A673 (cell line): ENCODE measurements around the gene EYS.

Experiments
- EZH2 ChIP-seq: fragments of 200-600 bp; sonication (generic); IDR thresholded peaks from 2 replicates; pipeline ENCODE4 v1.6.1; 2017; ENCODE audit warnings: borderline replicate concordance, low read depth, mild to moderate bottlenecking, mixed read lengths, antibody characterized with exemption, low read length; ENCODE audit not compliant: poor library complexity, severe bottlenecking
- TF ChIP-seq, protein P1 (sequence below): fragments of 300-800, 200-600 bp; sonication (generic); conservative IDR thresholded peaks from 2 replicates; pipeline ENCODE4 v1.5.1; 2017; ENCODE audit warnings: low read depth, mild to moderate bottlenecking, antibody characterized with exemption, low read length, moderate library complexity, mixed read lengths

DNA sequence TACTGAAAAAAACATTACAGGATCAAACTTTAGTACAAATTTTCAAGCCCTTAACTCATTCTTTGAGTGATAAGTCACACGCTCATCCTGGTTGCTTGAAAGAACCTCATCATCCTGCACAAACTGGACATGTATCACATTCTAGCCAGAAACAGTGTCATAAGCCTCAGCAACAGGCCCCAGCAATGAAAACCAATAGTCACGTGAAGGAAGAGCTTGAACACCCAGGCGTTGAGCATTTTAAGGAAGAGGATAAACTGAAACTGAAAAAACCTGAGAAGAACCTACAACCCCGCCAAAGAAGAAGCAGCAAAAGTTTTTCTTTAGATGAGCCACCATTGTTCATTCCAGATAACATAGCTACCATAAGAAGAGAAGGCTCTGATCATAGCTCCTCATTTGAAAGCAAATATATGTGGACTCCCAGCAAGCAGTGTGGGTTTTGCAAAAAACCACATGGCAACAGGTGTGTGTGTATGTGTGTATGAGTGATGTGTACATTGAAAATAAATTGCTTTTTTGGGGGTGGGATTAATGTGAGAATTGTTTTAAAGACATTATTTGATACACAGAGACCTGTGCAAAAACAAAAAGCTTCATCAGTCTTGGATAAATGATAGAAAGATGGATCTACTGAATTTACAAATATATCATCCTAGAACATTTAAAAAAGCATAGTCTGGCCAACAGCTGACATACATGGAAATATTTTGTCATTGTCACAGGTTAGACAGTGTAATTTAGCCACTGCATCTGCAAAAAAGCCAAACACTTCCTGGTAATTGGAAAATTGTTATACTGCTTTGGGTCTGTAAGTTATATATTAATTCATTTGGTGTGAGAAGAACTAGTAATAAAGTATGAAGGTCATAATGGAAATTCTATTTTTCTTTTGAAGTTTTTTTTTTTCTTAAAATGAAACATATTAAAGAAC, 2021.3 kb downstream of the EYS start:
- TF ChIP-seq, protein P1, sequence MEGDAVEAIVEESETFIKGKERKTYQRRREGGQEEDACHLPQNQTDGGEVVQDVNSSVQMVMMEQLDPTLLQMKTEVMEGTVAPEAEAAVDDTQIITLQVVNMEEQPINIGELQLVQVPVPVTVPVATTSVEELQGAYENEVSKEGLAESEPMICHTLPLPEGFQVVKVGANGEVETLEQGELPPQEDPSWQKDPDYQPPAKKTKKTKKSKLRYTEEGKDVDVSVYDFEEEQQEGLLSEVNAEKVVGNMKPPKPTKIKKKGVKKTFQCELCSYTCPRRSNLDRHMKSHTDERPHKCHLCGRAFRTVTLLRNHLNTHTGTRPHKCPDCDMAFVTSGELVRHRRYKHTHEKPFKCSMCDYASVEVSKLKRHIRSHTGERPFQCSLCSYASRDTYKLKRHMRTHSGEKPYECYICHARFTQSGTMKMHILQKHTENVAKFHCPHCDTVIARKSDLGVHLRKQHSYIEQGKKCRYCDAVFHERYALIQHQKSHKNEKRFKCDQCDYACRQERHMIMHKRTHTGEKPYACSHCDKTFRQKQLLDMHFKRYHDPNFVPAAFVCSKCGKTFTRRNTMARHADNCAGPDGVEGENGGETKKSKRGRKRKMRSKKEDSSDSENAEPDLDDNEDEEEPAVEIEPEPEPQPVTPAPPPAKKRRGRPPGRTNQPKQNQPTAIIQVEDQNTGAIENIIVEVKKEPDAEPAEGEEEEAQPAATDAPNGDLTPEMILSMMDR = no peak
- TF ChIP-seq EZH2 = no peak
